ENCODE data around the gene SCAF8. TPM values are rescaled to one million over a fixed set of nuclear protein-coding genes. Genes with fewer than 3 reads are reported as not detected.

The SCAF8 gene
- total and polyA plus RNA-seq, 2 of the 8 experiments (the other 6 are each of a cell fraction or from before 2014, with no cell fraction given): 20.3 to 46.3 TPM

DNA sequence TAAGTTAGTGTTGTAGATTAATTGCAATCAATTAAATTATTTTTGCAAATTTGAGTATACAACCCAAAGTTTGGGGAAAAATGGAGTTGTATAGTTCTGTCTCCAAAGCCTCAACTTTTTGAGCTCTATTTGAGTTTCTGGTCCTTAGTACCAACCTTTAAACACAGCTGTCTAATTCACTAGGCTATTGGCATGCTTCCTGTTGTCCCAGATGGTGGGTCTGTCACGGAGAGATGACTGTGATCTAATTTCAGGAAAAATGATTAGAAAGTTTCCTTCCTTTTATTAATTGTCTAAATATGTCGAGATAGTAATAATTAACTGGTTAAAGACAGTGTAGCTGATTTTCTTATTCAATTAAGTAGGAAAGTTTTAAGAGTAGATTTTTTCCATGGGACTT is 109.6 kb downstream of the SCAF8 start (continued):
- TF ChIP-seq BRCA1 (IDR thresholded peaks at IDR 0.05; ENCODE audit: low read depth, low read length) (no peak), SP4 (IDR thresholded peaks at IDR 0.05; ENCODE audit: low read length) (no peak), POU5F1 (IDR thresholded peaks at IDR 0.05; ENCODE audit: low read depth, low read length) (no peak), SIX5 (IDR thresholded peaks at IDR 0.05; ENCODE audit: low read depth, low read length) (no peak), CTBP2 (IDR thresholded peaks at IDR 0.05; ENCODE audit: borderline replicate concordance, insufficient read depth, insufficient read length, low read length) (no peak)
